Cardiac septum (tissue), 1 donor: ENCODE results near the gene P2RY6. TPM values are rescaled to one million over a fixed set of nuclear protein-coding genes. Genes with fewer than 3 reads are reported as not detected.
"Not testable (repeated sequence)": the region's sequence is repeated elsewhere in the genome, so short reads cannot be mapped to it uniquely, and the experiment has no call there.

ENCODE experiments used
- DNase-seq: peaks from one replicate; pipeline ENCODE4 v3.0.0-alpha.2; 2020; ENCODE audit warnings: low spot score
- intact Hi-C: fragments of 100-400 bp; cut with DNase I; formaldehyde crosslinking; loops from one replicate; pipeline ENCODE4 v1.14.0; 2022
- long read RNA-seq: library from polyadenylated mRNA; unstranded; transcript quantifications from one replicate; pipeline ENCODE4 v2.0.0, GENCODE V29; 2021
- total RNA-seq: library from RNA; stranded (reverse); fragmentation: NEBNext Ultra II Directional; extraction: Animal tissue kit (Norgen Biotek cat#: 25700); gene quantifications from one replicate; pipeline ENCODE4 v1.2.1, GENCODE V29; 2021
- donor health status: DM: no; HTN: no; CAD: no.

The P2RY6 gene
- total RNA-seq: 6.9 TPM
- long read RNA-seq, transcript P2RY6-204 (3 exons, 1,515 nt): major isoform, 5 of 18 reads
- long read RNA-seq, partial matches to known transcripts: 2 of 18 reads
- long read RNA-seq, other reads (novel, unspliced or antisense): 7 of 18 reads

DNA sequence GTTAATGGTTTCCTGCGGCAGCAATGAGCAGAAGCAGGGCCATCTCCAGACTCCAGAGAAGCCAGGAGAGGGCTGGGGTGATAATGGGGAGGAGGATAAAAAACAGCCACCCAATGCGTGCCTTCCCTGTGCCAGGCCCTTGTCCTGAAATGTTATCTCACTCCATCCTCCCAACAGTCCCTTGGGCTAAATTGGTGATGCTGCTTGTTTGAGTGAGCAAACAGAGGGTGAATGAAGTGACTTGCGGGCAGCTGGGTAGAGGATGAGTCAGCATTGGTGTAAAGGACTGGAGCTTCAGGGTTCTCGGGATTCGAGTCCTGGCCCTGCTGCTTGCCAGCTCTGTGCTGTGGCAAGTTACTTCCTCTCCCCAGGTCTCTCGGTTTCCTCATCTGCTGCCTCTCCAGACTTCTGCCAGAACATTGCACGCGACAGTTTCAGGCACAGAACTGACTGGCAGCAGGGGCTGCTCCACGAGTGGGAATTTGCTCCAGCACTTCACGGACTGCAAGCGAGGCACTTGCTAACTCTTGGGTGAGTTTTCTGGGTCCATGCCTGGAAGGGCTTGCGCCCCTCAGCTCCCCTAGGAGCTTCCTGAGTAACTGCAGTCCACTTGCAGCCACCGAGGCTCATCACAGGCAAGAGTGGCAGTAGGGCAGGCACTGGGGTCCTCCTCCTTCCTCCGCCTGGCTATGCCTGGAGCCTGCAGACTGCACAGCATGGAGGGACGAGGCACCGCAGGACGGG, at the start of gene P2RY6:
Gene P2RY6 (plus strand): TSS at position 403 of the 744 bp plus-strand sequence. CDS start 24,181 bp downstream, outside the sequence.
- intact Hi-C loops: no loop called here
- DNase-seq: peak; percentile 68

GRCh38 chr11:73223998-73224730, 48.0 kb upstream of the P2RY6 start:
- DNase-seq: no peak
- intact Hi-C loops: no loop called here

- intact Hi-C loops: no loop called here
- DNase-seq: no peak
These were observed 47.0 kb upstream of the P2RY6 start for GRCh38 chr11:73225001-73225686.

DNA sequence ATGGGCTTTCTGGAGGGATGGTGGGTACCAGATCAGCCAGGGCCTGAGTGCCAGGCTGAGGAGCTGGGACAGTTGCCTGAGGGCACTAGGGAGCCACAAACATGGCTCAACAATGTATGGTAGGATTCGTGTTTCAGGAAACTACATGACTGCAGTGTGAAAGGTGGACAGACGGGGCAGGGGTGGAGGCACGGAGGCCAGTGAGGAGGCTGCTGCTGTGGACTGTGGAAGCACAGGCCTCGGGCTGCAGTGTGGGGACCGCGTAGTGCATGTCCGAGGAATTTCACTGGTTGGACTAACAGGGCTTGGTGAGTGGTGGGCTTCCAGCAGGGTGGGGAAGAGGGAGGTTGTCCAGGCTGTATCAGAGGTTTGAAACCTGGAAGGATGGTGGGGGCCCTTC, 46.3 kb upstream of the P2RY6 start:
- intact Hi-C loops: no loop called here
- no peak for DNase-seq

DNA sequence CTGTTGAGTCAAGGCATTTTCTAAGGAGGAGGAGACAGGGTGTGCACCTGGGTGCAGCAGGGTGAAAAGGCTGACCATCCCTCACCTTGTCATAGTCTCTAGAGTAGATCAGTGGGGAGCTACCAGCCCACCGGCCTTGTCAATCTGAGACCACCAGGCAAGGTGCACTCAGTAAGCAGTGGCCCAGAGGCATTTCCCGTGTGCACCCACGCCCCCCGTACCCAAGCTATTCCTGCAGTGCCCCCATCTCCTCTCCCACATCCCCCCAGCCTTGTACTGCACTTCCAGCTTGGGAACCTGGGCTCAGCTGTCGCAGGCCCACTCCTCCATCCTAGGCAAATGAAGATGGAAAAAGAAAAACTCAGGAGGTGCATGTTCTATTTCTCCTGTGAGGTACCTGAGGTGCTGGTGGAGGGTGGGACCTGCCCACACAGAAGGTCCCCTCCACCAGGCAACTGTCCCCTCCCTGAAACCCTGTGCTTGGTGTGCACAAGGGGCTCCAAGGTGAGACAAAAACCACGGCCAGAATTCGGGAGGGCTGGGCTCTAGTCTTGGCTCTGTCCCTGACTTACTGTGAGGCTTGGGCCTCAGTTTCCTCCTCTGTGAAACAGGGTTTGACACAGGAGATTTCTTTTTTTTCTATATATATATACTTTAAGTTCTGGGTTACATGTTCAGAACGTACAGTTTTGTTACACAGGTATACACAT, 45.7 kb upstream of the P2RY6 start:
- no peak for DNase-seq
- intact Hi-C loops: no loop called here

DNA sequence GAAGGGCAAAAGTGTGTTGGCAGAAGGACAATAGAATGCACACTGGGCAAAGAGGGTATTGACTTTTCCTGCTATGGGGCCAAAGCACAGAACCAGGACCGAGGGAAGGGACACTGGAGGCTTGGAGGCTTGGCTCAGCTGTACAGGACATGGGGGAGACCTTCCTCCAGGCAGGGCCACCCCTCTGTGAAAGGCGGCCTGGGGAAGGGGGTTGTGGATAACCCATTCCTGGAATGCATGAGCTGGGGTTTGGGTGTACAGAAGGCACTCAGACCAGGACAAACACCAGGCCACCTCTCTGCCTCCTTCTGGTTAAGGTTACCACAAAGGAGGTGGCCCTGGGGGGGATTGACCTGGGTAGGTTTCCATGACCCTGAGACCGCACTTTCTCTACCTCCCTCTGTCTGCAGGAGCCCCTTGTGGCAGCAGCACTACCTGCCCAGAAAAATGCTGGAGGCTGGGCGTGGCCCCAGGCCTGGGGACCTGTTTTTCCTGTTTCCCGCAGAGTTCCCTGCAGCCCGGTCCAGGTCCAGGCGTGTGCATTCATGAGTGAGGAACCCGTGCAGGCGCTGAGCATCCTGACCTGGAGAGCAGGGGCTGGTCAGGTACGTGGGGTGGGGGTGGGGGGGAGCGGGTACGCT, 44.4 kb upstream of the P2RY6 start:
- DNase-seq: no peak
- intact Hi-C loops: no loop called here

- no peak for DNase-seq
- intact Hi-C loops: no loop called here
These were observed 43.6 kb upstream of the P2RY6 start for GRCh38 chr11:73228268-73229134.

GRCh38 chr11:73229321-73229895, 42.7 kb upstream of the P2RY6 start:
- no peak for DNase-seq
- intact Hi-C loops: no loop called here

- intact Hi-C loops: no loop called here
- no peak for DNase-seq
These were observed 42.0 kb upstream of the P2RY6 start for GRCh38 chr11:73229896-73230875.

- intact Hi-C loops: no loop called here
- no peak for DNase-seq
These were observed 41.2 kb upstream of the P2RY6 start for GRCh38 chr11:73230931-73231330.

DNA sequence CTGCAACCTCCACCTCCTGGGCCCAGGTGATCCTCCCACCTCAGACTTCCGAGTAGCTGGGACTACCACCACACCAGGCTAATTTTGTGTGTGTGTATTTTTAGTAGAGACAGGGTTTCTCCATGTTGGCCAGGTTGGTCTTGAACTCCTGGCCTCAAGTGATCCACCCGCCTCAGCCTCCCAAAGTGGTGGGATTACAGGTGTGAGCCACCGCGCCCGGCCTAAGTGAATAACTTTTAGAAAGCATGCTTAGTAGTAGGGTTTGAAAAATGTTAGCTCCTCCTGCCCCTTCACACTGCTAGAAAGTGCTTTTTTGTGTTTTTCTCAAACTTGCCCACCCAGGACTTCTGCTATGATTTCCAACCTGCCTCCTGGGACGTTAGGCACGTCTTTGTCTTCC, 39.7 kb upstream of the P2RY6 start:
- intact Hi-C loops, DNase-seq: not testable (repeated sequence)

GRCh38 chr11:73233211-73233610, 38.9 kb upstream of the P2RY6 start:
- no peak for DNase-seq
- intact Hi-C loops: no loop called here

GRCh38 chr11:73233692-73234470, 38.3 kb upstream of the P2RY6 start:
- no peak for DNase-seq

DNA sequence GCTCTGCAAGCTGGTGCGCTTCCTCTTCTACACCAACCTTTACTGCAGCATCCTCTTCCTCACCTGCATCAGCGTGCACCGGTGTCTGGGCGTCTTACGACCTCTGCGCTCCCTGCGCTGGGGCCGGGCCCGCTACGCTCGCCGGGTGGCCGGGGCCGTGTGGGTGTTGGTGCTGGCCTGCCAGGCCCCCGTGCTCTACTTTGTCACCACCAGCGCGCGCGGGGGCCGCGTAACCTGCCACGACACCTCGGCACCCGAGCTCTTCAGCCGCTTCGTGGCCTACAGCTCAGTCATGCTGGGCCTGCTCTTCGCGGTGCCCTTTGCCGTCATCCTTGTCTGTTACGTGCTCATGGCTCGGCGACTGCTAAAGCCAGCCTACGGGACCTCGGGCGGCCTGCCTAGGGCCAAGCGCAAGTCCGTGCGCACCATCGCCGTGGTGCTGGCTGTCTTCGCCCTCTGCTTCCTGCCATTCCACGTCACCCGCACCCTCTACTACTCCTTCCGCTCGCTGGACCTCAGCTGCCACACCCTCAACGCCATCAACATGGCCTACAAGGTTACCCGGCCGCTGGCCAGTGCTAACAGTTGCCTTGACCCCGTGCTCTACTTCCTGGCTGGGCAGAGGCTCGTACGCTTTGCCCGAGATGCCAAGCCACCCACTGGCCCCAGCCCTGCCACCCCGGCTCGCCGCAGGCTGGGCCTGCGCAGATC, 37.5 kb upstream of the P2RY6 start:
- intact Hi-C loops: no loop called here
- DNase-seq: no peak

More at GRCh38 chr11:73233692-73234470, 38.3 kb upstream of the P2RY6 start:
- intact Hi-C loops: no loop called here

- intact Hi-C loops: no loop called here
These were observed 36.8 kb upstream of the P2RY6 start for GRCh38 chr11:73235236-73235786.

More at GRCh38 chr11:73235236-73235786, 36.8 kb upstream of the P2RY6 start:
- DNase-seq: no peak
